Stimulated activated CD8-positive, alpha-beta memory T cell treated with anti-CD3 and anti-CD28 coated beads, Interleukin-4, amount 100 ng/mL, for 1 hour (primary cell): ENCODE measurements around the gene RNH1.
"Not testable (repeated sequence)": the region's sequence is repeated elsewhere in the genome, so short reads cannot be mapped to it uniquely, and the experiment has no call there.

Experiments
- DNase-seq, 2 donors: peaks; one replicate each; pipeline ENCODE4 v3.0.0-alpha.2; 2020; ENCODE audit warnings: low read depth in 2 of 2, low spot score in 1 of 2

RNH1 gene

DNA sequence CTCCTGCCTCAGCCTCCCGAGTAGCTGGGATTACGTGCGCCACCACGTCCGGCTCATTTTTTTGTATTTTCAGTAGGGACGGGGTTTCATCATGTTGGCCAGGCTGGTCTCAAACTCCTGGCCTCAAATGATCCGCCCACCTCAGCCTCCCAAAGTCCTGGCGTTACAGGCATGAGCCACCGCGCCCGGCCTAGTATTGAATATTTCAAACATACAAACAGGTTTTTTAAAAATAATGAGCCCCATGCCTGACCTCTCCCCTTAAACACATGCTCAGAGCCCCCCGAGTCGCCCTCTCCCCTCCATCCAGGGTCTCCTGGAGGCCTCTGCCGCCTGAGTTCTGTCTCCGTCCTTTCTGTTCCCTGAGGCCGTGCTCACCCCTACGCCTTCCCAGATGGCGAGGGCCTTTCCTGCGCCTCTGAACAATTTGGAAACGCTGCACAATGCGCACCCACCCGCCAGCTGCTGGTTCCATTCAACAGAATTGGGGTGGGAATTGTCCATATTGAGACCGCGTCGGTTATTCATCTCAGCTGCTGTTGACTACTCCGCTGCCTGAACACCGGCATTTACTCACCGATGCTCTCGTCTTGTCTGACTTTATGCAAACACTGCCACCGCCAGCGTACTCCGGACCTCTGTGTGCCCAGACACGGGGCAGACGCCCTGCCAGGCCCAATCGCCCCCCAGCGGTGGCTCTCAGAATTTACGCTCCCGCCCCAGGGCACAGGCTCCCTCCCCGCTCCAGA lies 13.6 kb upstream of the RNH1 start:
- DNase-seq: no peak

DNA sequence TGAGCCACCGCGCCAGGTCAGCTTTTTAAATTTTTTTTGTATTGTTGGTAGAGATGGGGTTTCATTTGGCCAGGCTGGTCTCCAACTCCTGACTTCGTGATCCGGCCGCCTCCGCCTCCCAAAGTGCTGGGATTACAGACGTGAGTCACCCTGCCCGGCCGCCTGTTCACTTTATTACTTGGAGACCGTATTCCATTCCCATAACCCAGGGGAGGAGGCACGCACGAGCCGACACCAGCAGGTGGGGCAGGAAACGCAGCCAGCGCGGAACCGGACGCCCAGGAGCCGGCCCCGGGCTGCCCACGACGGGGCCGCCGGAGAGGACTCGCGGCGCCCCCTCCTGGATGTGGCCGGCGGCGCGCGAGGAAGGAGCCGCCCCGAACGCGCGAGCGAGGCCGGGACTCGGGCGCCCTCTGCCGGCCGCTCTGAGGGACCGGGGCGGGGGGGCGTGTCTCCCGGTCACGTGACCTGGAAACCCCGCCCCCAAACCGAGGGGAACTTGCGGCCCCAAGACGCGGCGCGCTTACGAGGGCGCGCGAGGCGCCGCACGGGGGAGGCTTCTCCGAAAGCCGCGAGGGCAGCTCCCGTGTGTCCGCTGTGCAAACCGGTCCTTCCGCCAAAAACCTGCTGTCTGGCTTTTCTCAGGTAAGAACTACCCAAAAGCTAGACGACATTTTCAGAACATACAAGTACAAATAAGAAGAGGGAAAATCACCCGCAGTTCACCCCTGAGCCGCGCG lies 11.6 kb upstream of the RNH1 start:
- DNase-seq: peak; percentile 79 to 80

DNA sequence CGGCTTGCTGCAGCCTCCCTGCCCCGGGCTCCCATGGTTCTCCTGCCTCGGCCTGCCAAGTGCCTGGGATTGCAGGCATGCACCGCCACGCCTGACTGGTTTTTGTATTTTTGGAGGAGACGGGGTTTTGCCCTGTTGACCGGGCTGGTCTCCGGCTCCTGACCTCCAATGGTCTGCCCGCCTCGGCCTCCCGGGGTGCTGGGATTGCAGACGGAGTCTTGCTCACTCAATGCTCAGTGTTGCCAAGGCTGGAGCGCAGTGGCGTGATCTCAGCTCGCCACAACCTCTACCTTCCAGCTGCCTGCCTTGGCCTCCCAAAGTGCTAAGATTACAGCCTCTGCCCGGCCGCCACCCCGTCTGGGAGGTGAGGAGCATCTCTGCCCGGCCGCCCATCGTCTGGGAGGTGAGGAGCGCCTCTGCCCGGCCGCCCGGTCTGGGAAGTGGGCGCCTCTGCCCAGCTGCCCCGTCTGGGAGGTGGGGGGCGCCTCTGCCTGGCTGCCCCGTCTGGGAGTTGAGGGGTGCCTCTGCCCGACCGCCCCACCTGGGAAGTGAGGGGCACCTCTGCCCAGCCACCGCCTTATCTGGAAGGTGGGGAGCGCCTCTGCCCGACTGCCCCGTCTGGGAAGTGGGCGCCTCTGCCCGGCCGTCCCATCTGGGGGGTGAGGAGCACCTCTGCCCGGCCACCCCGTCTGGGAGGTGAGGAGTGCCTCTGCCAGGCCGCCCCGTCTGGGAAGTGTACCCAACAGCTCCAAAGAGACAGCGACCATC lies 10.1 kb upstream of the RNH1 start:
- DNase-seq: not testable (repeated sequence)

DNA sequence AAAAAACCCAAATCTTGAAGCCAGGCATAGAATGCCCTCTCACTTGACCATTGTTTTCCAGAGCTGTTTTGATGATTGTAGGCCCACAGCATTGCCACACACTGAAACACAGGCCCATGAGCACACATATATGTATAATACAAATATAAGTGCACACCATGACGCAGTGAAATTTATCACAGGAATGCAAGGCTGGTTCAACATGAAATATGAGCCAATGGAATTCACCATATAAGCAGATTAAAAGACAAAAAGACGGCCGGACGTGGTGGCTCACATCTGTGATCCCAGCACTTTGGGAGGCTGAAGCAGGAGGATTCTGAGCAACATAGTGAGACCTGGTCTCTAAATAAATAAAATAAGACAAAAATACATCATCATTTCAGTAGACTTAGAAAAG lies 9.4 kb upstream of the RNH1 start:
- no peak for DNase-seq

DNA sequence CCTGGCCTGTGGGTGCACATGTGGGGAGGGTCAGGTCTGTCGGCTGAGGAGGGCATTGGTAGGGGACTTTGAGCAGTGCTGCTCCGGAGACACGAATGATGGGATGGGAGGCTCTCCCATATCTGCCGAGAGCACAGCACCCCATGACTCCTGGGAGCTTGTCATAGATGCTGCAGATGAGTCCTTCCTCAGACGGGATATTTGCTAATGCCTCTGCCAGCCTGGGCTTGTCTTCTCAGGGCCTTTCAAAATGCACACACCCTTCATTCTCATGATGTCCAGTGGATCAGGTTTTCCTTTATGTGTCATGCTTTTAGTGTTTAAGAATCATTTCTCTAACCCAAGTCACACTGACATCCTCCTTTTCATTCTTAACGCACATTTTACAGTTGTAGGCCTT lies 8.1 kb upstream of the RNH1 start:
- DNase-seq: no peak

DNA sequence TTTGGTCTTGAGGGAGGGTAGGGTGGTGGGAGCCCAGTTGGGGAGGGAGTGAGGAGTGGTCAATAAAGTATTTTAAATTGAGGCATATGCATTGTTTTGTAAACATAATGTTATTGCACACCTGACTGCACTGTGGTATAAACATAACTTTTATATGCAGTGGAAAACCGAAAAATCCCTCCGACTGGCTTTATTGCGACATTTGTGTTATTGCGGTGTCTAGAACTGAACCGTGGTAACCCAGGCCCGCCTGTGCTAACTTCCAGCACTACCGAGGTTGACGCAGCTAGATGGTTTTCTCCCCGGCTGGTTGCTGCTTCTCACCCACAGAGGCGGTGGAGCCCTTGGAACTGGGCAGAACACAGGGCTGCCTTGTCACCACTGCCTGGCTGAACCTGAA lies 7.6 kb upstream of the RNH1 start:
- DNase-seq: no peak

DNA sequence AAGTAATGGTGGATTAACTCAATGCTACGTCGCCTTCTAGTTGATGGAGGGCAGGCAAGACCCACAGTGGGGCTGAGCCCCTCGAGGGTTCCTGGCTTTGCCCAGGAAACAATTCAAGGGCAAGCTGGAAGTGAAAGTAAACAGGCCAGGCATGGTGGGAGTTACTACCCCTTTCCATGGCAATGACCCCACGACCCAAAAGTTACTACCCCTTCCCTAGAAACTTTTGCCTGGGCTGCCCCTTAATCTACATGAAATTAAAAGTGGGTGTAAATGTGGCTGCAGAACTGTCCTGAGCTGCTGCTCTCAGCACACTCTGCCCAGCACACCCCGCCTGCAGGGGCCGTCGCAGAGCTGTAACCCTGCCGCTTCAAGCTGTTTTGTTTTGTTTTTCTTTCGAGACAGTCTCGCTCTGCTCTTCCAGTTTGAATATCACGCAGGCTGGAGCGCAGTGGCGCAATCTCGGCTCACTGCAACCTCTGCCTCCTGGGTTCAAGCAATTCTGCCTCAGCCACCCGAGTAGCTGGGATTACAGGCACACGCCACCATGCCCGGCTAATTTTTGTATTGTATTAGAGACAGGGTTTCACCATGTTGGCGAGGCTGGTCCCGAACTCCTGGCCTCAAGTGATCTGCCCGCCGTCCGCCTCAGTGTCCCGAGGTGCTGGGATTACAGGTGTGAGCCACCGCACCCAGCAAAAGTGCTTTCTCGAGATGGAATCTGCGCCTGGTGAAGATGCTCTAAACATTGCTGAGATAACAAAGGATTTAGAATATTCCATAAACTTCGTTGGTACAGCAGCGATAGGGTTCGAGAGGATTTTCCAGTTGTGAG lies 5.9 kb upstream of the RNH1 start:
- no peak for DNase-seq

DNA sequence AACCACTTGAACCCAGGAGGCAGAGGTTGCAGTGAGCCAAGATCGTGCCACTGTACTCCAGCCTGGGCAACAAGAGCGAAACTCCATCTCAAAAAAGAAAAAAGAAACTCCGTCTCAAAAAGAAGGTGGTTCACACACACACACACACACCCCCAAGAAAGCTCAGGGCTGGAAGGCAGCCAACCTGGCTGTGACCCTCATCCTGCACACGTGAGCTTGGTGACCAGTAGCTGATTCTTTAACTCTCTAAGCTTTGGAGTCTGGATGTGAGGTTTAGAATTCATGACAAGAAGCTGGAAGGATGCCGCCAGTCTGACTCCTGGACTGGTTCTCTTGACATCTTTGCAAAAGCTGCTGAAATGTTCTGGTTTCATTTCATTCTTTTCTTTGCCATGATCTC lies 1.9 kb upstream of the RNH1 start:
- no peak for DNase-seq

DNA sequence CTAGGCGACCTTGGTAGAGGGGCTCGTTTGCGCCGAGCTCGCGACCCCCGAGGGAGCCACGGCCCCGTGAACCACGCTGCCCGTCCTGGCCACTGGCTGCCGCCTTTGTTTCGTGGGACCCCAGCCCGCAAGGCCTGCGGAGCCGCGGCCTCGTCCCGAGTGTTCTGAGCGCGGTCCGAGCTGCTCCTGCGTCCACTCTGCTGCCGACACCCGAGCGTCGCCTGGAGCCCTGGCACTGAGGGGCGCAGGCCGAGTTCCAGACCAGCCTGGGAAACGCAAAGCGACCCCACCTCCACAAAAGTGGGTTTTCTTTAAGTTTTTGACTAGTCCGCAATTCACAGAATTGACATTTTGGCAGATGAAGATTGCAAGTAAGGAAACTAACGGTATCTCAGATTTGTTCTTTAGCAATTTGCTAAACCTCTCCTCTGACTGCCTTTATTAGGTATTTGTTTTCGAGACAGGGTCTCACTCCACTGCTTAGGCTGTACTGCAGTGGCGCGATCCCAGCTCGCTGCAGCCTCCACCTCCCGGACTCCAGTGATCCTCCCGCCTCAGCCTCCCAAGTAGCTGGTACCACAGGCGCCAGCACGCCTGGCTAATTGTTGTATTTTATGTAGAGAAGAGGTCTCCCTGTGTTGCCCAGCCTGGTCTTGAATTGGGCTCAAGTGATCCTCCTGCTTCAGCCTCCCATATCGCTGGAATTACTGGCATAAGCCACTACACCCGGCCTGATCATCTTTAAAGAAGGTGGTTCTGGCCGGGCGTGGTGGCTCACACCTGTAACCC lies 879 bp upstream of the RNH1 start:
- no peak for DNase-seq

DNA sequence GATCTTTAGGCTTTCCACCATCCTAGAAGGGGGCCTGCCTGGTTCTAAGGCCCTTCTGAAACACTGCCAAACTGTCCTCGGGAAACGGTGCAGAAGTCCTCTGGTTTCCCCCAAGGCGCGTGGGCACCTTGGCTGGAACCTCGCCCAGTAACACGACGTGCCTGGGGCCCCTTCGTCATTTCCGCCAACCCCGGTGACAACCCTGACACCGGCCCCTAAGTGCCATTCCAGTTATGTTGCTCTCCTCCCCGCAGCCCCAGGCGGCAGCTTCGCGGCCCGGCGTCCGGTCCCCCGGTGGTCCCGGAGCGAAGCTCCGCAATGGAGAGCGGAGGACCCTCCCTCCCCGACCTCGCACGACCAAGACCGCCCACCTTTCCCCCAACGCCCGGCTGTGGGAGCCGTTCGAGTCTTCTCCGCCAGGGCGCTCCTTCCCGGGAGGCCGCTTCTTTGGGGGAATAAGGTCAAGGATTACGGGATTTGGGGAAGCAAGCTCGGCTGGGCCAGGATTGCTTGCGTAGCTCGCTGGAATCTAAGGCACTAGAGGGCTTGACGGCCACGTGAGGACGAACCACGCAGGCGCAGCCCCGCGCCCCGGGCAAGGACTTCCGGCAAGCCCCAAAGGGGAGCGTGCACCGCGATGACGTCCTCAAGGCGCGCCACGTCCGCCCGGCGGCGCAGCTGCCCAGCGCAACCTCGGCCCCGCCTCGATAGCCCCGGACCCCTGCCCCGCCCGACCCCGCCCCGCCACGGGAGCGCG lies 626 bp downstream of the RNH1 start:
- DNase-seq: peak; percentile 92 to 94

DNA sequence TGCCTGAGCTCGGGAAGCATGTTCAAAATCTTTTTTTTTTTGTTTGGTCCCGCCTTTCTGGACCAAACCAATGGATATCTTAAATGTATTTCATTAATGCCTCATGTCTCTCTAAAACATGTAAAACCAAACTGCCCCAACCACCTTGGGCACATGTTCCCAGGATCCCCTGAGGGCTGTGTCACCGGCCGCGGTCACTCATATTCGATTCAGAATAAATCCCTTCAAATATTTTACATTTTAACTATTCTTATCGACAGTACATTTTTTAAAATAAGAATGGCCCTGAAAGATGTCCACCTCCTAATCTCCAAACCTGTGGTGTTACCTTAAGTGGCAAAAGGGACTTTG lies 2.1 kb downstream of the RNH1 start:
- DNase-seq: no peak

DNA sequence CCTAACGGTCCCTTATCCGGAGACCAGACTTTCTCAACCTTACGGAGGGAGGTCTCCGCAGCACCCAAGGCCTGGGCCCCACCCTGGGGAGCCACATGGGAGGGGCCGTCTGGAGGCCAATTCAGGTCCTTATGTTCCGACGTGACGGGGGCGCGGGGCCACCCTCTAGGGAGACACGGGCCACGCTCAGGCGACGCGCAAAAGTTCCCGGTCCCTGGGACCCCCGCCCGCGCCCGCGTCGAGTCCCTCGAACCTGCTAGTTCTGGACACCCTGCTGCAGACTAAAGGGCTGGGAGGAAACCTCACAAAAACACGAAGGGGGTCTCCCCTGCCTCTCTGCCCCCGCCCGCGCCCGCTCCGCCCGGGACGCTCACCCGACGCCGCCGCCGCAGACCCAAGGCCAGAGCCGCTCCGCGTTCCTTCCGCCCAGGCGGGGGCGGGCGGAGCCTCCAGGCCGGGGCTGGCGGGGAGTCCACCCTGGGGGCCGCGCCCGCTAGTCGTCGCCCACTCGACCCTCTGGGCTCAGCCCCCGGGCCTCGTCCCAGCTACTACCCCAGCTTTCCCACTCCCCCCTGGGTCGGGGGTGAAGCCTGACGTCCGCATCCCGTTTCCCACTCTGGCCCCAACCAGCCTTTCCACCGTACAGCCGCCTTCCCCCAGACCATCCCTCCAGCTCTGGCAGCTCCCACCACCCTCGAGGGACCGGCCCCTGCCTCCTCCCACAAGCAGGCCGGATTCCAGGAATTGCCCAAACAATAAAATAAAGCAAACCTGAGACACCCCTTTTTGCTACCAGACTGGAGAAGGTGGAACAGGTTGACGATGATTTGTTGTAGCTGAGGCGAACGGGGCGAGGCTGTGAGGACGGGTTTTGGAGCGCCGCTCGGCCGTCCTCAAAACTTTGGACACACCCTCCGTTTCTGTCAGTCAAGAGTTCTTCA lies 2.7 kb downstream of the RNH1 start:
- DNase-seq: no peak

DNA sequence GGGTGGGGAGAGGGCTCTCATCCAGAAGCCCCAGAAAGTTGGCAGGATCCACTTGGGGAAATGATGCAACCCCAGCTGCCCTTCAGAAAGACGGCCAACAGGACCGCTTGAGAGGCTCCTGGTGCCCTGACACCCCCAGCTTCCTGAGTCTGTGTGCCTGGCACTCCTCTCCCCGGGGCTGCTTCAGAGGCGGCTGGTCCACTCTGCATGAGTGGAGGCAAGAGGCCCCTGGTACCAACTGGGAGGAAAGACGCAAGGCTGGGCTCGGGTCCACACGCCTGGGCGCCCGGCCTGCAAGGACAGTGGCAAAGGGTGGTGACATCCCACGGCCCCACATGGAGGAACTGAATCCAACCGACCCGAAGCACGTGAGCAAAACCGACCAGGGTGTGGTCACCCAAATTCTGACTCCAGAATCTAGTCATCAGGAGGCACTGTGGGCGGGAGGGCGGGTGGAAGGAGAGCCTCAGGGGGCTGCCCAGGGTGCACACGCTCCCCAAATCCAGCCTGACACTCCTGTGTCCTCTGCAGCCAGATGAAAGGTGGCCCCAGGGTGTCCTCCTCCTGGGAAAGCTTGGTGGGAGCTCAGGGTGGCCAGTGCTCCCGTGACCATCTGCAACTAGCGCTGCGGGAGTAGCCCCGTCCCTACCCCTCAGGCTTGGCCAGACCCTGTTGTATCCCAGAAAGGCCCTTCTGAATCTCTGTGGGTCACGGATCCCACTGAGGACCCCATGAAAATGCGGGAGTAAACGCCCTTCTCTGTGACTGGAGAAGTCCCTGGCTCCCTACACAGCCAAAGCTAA lies 3.7 kb downstream of the RNH1 start:
- DNase-seq: no peak

DNA sequence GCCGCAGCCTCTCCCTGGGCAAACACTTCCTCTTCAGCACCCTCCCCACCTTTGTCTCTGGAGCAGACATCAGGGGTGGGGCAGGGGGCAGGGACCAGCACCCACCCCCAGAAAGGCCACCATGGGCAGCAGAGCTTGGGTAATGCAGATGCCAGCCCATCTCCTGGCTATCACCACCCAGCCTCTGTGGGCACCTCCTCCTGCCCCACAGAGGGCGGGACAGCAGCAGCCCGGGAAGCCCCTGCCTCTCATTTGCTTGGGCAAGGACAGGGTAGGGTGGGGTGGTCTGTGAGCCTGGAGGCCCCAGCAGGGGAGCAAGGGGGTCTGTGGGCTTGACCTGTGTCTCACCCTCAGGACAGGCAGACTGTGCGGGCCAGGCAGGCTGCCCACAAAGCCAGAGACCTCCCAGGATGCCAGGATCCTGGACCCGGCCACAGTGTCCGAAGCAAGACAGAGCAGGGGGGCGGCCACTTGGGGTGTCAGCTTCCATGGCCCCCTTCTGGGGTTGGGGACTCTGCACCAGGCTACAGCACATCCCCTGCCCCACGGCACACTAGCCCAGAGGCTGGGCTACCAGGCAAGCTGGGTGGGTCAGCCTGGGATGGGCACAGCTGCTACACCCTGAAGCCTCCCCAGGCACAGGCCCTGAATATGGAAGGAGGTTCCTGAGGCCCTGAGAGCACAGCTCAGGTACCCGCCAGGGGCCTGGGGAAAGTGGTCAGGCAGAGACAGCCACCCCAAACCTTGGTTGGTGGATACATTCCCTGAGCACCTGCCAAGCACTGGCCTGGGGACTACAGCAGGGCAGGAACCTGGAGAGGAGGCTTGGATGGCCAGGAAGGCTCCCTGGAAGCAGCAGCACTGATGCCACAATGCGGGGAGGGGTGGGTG lies 4.5 kb downstream of the RNH1 start:
- no peak for DNase-seq

DNA sequence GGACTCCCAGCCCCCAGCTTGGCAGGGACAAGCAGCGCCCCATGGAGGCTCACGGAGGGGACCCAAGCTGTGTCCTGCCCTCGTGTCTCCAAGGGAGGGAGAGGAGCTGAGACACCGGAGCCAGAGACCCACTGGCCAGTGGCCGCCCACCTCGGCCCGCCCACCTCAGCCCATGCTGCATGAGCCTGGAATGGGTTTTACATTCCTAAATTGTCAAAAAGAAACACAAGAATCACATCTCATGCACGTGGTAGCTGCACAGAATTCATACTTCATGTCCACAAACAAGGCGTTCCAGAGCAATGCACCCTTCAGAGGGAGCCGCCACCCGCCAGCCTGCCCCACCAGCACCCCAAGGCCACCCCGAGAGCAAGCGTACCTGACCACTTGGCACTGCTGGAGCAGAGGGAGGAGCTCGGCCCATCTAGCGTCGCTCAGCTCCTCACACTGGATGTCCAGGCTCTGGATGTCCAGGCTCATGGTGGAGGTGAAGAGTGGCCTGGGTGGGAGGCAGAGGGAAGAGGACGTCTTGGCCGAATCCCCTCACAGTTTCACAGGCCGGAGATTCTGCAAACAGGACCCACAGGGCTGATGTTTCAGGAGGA lies 5.3 kb downstream of the RNH1 start:
- no peak for DNase-seq

DNA sequence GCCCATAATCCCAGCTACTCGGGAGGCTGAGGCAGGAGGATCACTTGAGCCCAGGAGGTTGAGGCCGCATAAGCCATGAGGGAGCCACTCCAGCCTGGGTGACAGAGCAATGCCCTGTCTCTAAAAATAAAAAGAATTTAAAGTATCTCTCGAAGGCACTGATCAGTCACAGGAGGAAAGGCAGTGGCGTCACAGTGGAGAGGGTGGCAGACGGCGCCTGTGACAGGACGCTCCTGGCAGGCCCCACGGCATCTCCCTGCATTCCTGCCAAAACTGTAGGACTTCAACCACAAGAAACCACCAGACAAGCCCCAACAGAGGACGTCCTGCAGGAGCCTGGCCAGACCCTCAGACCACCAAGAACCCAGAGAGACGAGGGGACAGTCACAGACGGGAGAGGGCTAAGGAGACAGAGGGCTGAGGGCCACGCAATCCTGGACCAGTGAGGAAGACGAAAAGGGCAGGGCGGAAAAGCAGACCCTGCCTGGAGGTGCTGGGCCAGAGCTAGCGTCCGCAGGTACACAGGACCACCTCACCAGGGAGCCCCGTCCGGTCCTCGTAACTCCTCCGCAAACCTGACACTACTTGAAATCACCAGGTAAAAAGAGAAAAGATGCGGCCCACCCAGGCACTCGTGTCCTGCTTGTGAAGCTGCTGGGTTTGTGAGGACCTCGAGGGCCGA lies 5.9 kb downstream of the RNH1 start:
- DNase-seq: no peak
